Measurements from ENCODE around the gene SDC3.

DNA sequence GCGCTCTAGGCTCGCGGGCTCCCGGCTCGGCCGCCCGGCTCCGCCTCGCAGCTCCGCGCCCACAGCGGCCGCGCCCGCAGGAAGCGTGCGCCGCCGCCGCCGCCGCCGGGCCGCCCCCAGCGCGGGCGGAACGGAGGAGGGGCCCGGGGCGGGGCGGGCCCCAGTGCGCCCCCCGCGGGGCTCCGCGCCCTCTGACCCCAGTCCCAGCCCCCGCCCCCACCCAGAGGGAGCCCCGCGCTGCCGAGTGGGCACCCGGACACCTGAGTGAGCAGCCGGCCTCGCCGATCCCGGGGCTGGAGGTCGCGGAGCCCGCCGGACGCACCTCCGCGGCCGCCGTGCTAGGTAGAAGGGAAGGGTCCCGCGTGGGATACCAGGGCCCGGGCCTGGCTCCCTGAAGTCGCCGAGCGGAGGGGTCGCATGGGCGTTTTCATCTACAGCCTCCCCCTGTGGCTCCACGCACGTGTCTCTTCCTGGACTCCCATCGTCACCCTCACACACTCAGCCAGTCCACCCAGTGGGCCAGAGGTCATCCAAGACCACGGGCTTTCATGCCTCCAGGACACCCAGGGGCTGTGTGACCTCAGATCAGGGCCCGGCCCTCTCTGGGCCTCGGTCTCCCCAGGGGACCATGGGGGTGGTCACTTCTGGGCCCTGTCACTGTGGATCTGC lies at the start of gene SDC3:
- TF ChIP-seq, protein P1, sequence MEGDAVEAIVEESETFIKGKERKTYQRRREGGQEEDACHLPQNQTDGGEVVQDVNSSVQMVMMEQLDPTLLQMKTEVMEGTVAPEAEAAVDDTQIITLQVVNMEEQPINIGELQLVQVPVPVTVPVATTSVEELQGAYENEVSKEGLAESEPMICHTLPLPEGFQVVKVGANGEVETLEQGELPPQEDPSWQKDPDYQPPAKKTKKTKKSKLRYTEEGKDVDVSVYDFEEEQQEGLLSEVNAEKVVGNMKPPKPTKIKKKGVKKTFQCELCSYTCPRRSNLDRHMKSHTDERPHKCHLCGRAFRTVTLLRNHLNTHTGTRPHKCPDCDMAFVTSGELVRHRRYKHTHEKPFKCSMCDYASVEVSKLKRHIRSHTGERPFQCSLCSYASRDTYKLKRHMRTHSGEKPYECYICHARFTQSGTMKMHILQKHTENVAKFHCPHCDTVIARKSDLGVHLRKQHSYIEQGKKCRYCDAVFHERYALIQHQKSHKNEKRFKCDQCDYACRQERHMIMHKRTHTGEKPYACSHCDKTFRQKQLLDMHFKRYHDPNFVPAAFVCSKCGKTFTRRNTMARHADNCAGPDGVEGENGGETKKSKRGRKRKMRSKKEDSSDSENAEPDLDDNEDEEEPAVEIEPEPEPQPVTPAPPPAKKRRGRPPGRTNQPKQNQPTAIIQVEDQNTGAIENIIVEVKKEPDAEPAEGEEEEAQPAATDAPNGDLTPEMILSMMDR (conservative IDR thresholded peaks at IDR 0.05), result no peak
- no peak for TF ChIP-seq EZH2 (IDR thresholded peaks at IDR 0.05; ENCODE audit: low read depth)

All from PC-9 (cell line).